Measurements from ENCODE around the gene EIF3F. TPM values are rescaled to one million over a fixed set of nuclear protein-coding genes. Genes with fewer than 3 reads are reported as not detected.

Gene EIF3F
- total and polyA plus RNA-seq, 2 donors (not counting 3 experiments of a cell fraction or from before 2014, with no cell fraction given), result 411 to 436 TPM

DNA sequence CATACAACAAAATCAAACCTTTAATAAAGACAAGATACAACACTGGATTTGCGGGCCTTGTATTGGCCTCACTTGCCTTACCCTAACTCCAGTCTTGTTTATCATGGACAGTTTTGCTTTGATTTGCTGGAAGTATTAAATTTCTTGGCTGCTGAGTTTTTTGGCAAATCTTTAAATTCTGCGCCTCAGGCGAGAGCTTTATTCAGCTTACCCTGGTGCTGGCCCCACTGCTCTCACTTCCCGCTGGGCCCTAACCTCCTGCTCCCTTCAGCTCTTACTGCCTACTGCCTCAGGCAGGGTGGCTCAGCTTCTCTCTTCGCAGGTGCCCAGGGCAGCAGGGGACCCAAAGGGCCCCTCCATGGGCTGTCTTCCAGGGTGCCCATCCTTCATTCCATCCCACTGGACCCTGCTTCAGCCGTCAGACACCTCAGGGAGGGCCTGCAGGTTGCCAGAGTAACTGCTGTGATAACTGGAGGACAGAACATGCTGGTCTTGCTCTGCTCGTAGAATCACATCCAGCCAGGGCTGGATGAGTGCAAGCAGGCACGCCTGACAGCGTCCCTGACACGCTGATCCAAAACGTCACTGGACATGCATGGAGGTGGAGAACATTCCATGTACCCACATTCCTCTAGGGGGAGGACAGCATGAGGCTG lies 48.2 kb downstream of the EIF3F start:
- H3K4me1 ChIP-seq (ENCODE audit: control insufficient read depth, extremely low read depth, insufficient read depth, low read length), result no peaks in the 10 kb centered on the region
- no peak overlapping the region for H3K4me2 ChIP-seq (ENCODE audit: insufficient read depth, low read length)
- dilution Hi-C loops (cut with MboI; ENCODE audit: extremely low pct_ligation_motif_present, low sequenced_read_pairs), result no loop called here
- CTCF ChIA-PET, result interaction anchor here (0.8 to 12.3 kb wide), 3 partner anchors 16 to 61 kb away, joined by 3 to 528 read pairs (median 70); no protein-coding TSS in a partner anchor
- no TSS peak for BruUV-seq (replicated peaks)
- no peaks in the 10 kb centered on the region for H3K36me3 ChIP-seq (ENCODE audit: control insufficient read depth in 2 of 2, extremely low read depth in 1 of 2, insufficient read depth in 2 of 2, low read length in 2 of 2)
- H3K9me3 ChIP-seq (replicated peaks; ENCODE audit: control insufficient read depth, insufficient read depth, low read length), result no peaks in the 10 kb centered on the region
- no peaks in the 10 kb centered on the region for H3K9me1 ChIP-seq (replicated peaks; ENCODE audit: control insufficient read depth, extremely low read depth, insufficient read depth, low read length)
- H3K27me3 ChIP-seq (ENCODE audit: control insufficient read depth in 2 of 2, insufficient read depth in 2 of 2, low read length in 2 of 2), result no peaks in the 10 kb centered on the region
- TF ChIP-seq POLR2A (IDR thresholded peaks at IDR 0.05; ENCODE audit: low read depth, low read length) (no peak), POLR2AphosphoS5 (IDR thresholded peaks at IDR 0.05; ENCODE audit: insufficient read depth, low read depth, low read length) (no peak), JUN (IDR thresholded peaks at IDR 0.05; ENCODE audit: borderline replicate concordance, insufficient read depth, insufficient read length, low read depth) (no peak), MAX (IDR thresholded peaks at IDR 0.05; ENCODE audit: insufficient read depth, insufficient read length) (no peak), CTCF (IDR thresholded peaks at IDR 0.05; ENCODE audit: extremely low read depth in 1 of 2, insufficient read depth in 1 of 2, low read depth in 1 of 2, low read length in 2 of 2) (no peak), MYC (IDR thresholded peaks at IDR 0.05; ENCODE audit: low read depth, low read length) (no peak), GATA2 (IDR thresholded peaks at IDR 0.05; ENCODE audit: insufficient read depth, insufficient read length, low read depth, low read length) (no peak), FOS (IDR thresholded peaks at IDR 0.05; ENCODE audit: borderline replicate concordance, insufficient read depth, low read length) (no peak), EZH2 (IDR thresholded peaks at IDR 0.05; ENCODE audit: borderline replicate concordance, low read depth, low read length, severe bottlenecking) (no peak)
- H3K9ac ChIP-seq (replicated peaks; ENCODE audit: extremely low read depth, insufficient read depth, low read length), result no peak overlapping the region
- no peak overlapping the region for H3K4me3 ChIP-seq (replicated peaks in 1 of 3; ENCODE audit: insufficient read depth in 1 of 3, low read depth in 1 of 3, low read length in 3 of 3)
- no peak for DNase-seq (ENCODE audit: low read depth, low spot score)
- intact Hi-C loops (cut with micrococcal nuclease), result no loop called here
- H3K27ac ChIP-seq (ENCODE audit: insufficient read depth, low read depth, low read length), result no peak overlapping the region
- H4K20me1 ChIP-seq (replicated peaks; ENCODE audit: control insufficient read depth, extremely low read depth, insufficient read depth, low read length), result no peaks in the 10 kb centered on the region
- no peak for FAIRE-seq
- no peak overlapping the region for H2AFZ ChIP-seq (ENCODE audit: low read depth, low read length)
- H3K79me2 ChIP-seq (ENCODE audit: control insufficient read depth, insufficient read depth, low read length), result no peaks in the 10 kb centered on the region
- POLR2A ChIA-PET, result no interaction called here
